Measurements from ENCODE around the gene NUTM2D.
"Not testable (repeated sequence)": the region's sequence is repeated elsewhere in the genome, so short reads cannot be mapped to it uniquely, and the experiment has no call there.

NUTM2D gene

GRCh38 chr10:87357444-87357843 lies at the start of gene NUTM2D:
Gene NUTM2D (plus strand): TSS chr10:87357744. CDS start chr10:87358266, 522 bp downstream.
- H3K4me3 ChIP-seq (ENCODE audit: low read depth, low read length): not testable (repeated sequence)

GRCh38 chr10:87308702-87309101 lies 48.8 kb upstream of the NUTM2D start:
- not testable (repeated sequence) for H3K4me3 ChIP-seq (ENCODE audit: low read depth, low read length)

GRCh38 chr10:87309657-87310056 lies 47.9 kb upstream of the NUTM2D start:
- not testable (repeated sequence) for H3K4me3 ChIP-seq (ENCODE audit: low read depth, low read length)

GRCh38 chr10:87311521-87311920 lies 46.0 kb upstream of the NUTM2D start:
- not testable (repeated sequence) for H3K4me3 ChIP-seq (ENCODE audit: low read depth, low read length)

GRCh38 chr10:87313649-87314359 lies 43.7 kb upstream of the NUTM2D start:
- H3K4me3 ChIP-seq (ENCODE audit: low read depth, low read length): not testable (repeated sequence)

- not testable (repeated sequence) for H3K4me3 ChIP-seq (ENCODE audit: low read depth, low read length)
These were observed 43.1 kb upstream of the NUTM2D start for GRCh38 chr10:87314360-87314973.

- not testable (repeated sequence) for H3K4me3 ChIP-seq (ENCODE audit: low read depth, low read length)
These were observed 36.0 kb upstream of the NUTM2D start for GRCh38 chr10:87321505-87321904.

- H3K4me3 ChIP-seq (ENCODE audit: low read depth, low read length): not testable (repeated sequence)
These were observed 33.0 kb upstream of the NUTM2D start for GRCh38 chr10:87324559-87324958.

GRCh38 chr10:87327958-87328357 lies 29.6 kb upstream of the NUTM2D start:
- not testable (repeated sequence) for H3K4me3 ChIP-seq (ENCODE audit: low read depth, low read length)

- not testable (repeated sequence) for H3K4me3 ChIP-seq (ENCODE audit: low read depth, low read length)
These were observed 28.4 kb upstream of the NUTM2D start for GRCh38 chr10:87329131-87329530.

- not testable (repeated sequence) for H3K4me3 ChIP-seq (ENCODE audit: low read depth, low read length)
These were observed 24.9 kb upstream of the NUTM2D start for GRCh38 chr10:87332687-87333086.

- not testable (repeated sequence) for H3K4me3 ChIP-seq (ENCODE audit: low read depth, low read length)
These were observed 17.1 kb upstream of the NUTM2D start for GRCh38 chr10:87340411-87340810.

- H3K4me3 ChIP-seq (ENCODE audit: low read depth, low read length): peak overlapping the region; percentile 66
These were observed 15.9 kb upstream of the NUTM2D start for GRCh38 chr10:87341546-87342142.

GRCh38 chr10:87342249-87342710 lies 15.3 kb upstream of the NUTM2D start:
- peak overlapping the region; percentile 66 for H3K4me3 ChIP-seq (ENCODE audit: low read depth, low read length)

- TF ChIP-seq CTCF (IDR thresholded peaks at IDR 0.05; ENCODE audit: borderline replicate concordance, insufficient read depth, low read depth, low read length): peak; percentile 55
- peak overlapping the region; percentile 66 for H3K4me3 ChIP-seq (ENCODE audit: low read depth, low read length)
These were observed 14.8 kb upstream of the NUTM2D start for GRCh38 chr10:87342711-87343258.

GRCh38 chr10:87345743-87346142 lies 11.8 kb upstream of the NUTM2D start:
- H3K4me3 ChIP-seq (ENCODE audit: low read depth, low read length): not testable (repeated sequence)

GRCh38 chr10:87350161-87350560 lies 7.4 kb upstream of the NUTM2D start:
- not testable (repeated sequence) for H3K4me3 ChIP-seq (ENCODE audit: low read depth, low read length)

- H3K4me3 ChIP-seq (ENCODE audit: low read depth, low read length): not testable (repeated sequence)
These were observed 4.7 kb upstream of the NUTM2D start for GRCh38 chr10:87352825-87353224.

GRCh38 chr10:87355110-87355509 lies 2.4 kb upstream of the NUTM2D start:
- H3K4me3 ChIP-seq (ENCODE audit: low read depth, low read length): not testable (repeated sequence)

- not testable (repeated sequence) for H3K4me3 ChIP-seq (ENCODE audit: low read depth, low read length)
These were observed 615 bp downstream of the NUTM2D start for GRCh38 chr10:87358159-87358558.
